ENCODE measurements around the gene BAZ1B. TPM values are rescaled to one million over a fixed set of nuclear protein-coding genes. Genes with fewer than 3 reads are reported as not detected.

BAZ1B gene, protein sequence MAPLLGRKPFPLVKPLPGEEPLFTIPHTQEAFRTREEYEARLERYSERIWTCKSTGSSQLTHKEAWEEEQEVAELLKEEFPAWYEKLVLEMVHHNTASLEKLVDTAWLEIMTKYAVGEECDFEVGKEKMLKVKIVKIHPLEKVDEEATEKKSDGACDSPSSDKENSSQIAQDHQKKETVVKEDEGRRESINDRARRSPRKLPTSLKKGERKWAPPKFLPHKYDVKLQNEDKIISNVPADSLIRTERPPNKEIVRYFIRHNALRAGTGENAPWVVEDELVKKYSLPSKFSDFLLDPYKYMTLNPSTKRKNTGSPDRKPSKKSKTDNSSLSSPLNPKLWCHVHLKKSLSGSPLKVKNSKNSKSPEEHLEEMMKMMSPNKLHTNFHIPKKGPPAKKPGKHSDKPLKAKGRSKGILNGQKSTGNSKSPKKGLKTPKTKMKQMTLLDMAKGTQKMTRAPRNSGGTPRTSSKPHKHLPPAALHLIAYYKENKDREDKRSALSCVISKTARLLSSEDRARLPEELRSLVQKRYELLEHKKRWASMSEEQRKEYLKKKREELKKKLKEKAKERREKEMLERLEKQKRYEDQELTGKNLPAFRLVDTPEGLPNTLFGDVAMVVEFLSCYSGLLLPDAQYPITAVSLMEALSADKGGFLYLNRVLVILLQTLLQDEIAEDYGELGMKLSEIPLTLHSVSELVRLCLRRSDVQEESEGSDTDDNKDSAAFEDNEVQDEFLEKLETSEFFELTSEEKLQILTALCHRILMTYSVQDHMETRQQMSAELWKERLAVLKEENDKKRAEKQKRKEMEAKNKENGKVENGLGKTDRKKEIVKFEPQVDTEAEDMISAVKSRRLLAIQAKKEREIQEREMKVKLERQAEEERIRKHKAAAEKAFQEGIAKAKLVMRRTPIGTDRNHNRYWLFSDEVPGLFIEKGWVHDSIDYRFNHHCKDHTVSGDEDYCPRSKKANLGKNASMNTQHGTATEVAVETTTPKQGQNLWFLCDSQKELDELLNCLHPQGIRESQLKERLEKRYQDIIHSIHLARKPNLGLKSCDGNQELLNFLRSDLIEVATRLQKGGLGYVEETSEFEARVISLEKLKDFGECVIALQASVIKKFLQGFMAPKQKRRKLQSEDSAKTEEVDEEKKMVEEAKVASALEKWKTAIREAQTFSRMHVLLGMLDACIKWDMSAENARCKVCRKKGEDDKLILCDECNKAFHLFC (N-terminal part only)
- total RNA-seq = 47.2 and 51.9 TPM in 2 replicates

GRCh38 chr7:73522105-73522872, at the start of gene BAZ1B:
Gene BAZ1B (minus strand): TSS chr7:73522293. CDS start chr7:73521933, 360 bp downstream.
- H3K4me3 ChIP-seq (ENCODE audit: low read depth, low read length) = peak within 1 kb of the TSS; percentile 77
- TF ChIP-seq CTCF (conservative IDR thresholded peaks at IDR 0.05; ENCODE audit: low read depth, low read length) = no peak
- DNase-seq (ENCODE audit: low read depth) = peak; percentile 75

DNA sequence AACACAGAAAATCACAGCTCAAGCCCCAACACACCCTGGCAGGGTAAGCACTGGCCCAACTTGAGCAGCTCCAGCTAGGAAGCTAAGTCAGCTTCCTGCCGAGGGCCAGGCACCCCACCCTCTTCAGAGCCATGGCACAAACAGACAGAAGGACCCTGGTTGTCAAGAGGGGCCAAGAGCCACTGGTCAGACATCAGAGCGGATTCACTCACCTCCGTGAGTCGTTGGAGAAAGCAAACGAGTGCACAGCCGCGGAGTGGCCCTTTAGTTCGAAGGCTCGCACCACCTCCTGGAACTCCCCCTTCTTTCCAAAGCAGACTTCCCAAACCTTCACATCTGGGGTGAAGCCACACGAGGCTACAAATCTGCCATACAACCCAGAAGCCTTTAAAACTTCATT, 48.9 kb upstream of the BAZ1B start:
- no peak for TF ChIP-seq CTCF (conservative IDR thresholded peaks at IDR 0.05; ENCODE audit: low read depth, low read length)
- no peak for DNase-seq (ENCODE audit: low read depth)
- no peak overlapping the region for H3K4me3 ChIP-seq (ENCODE audit: low read depth, low read length)

GRCh38 chr7:73570521-73570920, 48.4 kb upstream of the BAZ1B start:
- H3K4me3 ChIP-seq (ENCODE audit: low read depth, low read length) = no peak overlapping the region
- TF ChIP-seq CTCF (conservative IDR thresholded peaks at IDR 0.05; ENCODE audit: low read depth, low read length) = no peak
- DNase-seq (ENCODE audit: low read depth) = no peak

DNA sequence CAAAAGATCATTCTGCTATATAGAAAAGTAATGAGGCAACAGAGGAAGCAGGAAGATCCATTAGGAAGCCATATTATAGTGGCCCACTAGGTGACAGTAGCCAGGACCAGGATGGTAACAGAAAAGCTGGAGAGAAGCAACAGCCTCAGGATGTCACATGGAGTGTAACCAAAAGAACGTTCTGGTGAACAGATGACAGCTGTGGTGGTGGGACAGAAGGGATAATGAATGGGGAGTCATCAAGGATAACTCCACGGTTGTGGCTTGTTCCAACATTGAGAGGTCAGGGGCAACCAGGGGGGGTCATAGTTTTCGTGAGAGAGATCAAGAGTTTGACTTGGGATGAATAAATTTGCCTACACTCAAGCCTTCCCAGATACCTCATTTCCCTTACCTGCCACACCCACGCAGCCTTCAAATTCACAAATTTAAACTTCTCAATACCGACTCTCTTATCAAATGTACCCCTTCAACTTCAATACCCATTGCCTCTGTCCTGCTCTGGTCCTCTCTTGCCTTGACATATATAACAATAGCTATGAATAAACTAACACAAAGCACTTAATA, 47.0 kb upstream of the BAZ1B start:
- no peak for DNase-seq (ENCODE audit: low read depth)
- no peak for TF ChIP-seq CTCF (conservative IDR thresholded peaks at IDR 0.05; ENCODE audit: low read depth, low read length)

GRCh38 chr7:73567846-73568685, 46.0 kb upstream of the BAZ1B start:
- no peak overlapping the region for H3K4me3 ChIP-seq (ENCODE audit: low read depth, low read length)
- TF ChIP-seq CTCF (conservative IDR thresholded peaks at IDR 0.05; ENCODE audit: low read depth, low read length) = no peak
- no peak for DNase-seq (ENCODE audit: low read depth)

More for the DNA sequence above, 47.0 kb upstream of the BAZ1B start:
- no peak overlapping the region for H3K4me3 ChIP-seq (ENCODE audit: low read depth, low read length)

Data from epithelial cell of proximal tubule (primary cell).